HG03175 (cell line): ENCODE data around the gene IFI27.

Source experiments
- ATAC-seq: cut with Tn5 transposase; IDR thresholded peaks from one replicate; pipeline ENCODE4 v1.9.1; 2021; ENCODE audit warnings: mild to moderate bottlenecking, moderate library complexity; ENCODE audit not compliant: unreplicated experiment

The IFI27 gene

GRCh38 chr14:94102768-94103482 lies 7.6 kb upstream of the IFI27 start:
- ATAC-seq = no peak

GRCh38 chr14:94103554-94104150 lies 6.9 kb upstream of the IFI27 start:
- no peak for ATAC-seq

GRCh38 chr14:94104731-94105130 lies 5.8 kb upstream of the IFI27 start:
- ATAC-seq = no peak

- no peak for ATAC-seq
These were observed 653 bp upstream of the IFI27 start for GRCh38 chr14:94109915-94110250.

- ATAC-seq = no peak
These were observed 950 bp downstream of the IFI27 start for GRCh38 chr14:94111276-94112095.

GRCh38 chr14:94112513-94113063 lies 2.1 kb downstream of the IFI27 start:
- no peak for ATAC-seq

GRCh38 chr14:94113073-94113472 lies 2.5 kb downstream of the IFI27 start:
- ATAC-seq = no peak

- ATAC-seq = no peak
These were observed 3.0 kb downstream of the IFI27 start for GRCh38 chr14:94113490-94113889.

GRCh38 chr14:94113908-94114588 lies 3.5 kb downstream of the IFI27 start:
- no peak for ATAC-seq

GRCh38 chr14:94114589-94115057 lies 4.1 kb downstream of the IFI27 start:
- no peak for ATAC-seq

GRCh38 chr14:94115058-94115591 lies 4.6 kb downstream of the IFI27 start:
- no peak for ATAC-seq

GRCh38 chr14:94115631-94116030 lies 5.1 kb downstream of the IFI27 start:
- no peak for ATAC-seq

- ATAC-seq = no peak
These were observed 6.2 kb downstream of the IFI27 start for GRCh38 chr14:94116701-94117100.

- ATAC-seq = no peak
These were observed 7.3 kb downstream of the IFI27 start for GRCh38 chr14:94117856-94118255.

- no peak for ATAC-seq
These were observed 8.5 kb downstream of the IFI27 start for GRCh38 chr14:94119071-94119470.

GRCh38 chr14:94120667-94121340 lies 10.3 kb downstream of the IFI27 start:
- ATAC-seq = no peak

- ATAC-seq = no peak
These were observed 10.9 kb downstream of the IFI27 start for GRCh38 chr14:94121485-94121884.

- ATAC-seq = no peak
These were observed 11.9 kb downstream of the IFI27 start for GRCh38 chr14:94122438-94122837.

GRCh38 chr14:94123296-94123695 lies 12.8 kb downstream of the IFI27 start:
- no peak for ATAC-seq

- ATAC-seq = no peak
These were observed 13.3 kb downstream of the IFI27 start for GRCh38 chr14:94123868-94124267.
